Ishikawa (cell line): Measurements from ENCODE around the gene APOD.

ENCODE experiments used
- CEBPB ChIP-seq: IDR thresholded peaks from 2 replicates; pipeline ENCODE4 v1.6.1; 2012
- TCF12 ChIP-seq: IDR thresholded peaks from 2 replicates; pipeline ENCODE4 v1.6.1; 2012; ENCODE audit warnings: low read depth

DNA sequence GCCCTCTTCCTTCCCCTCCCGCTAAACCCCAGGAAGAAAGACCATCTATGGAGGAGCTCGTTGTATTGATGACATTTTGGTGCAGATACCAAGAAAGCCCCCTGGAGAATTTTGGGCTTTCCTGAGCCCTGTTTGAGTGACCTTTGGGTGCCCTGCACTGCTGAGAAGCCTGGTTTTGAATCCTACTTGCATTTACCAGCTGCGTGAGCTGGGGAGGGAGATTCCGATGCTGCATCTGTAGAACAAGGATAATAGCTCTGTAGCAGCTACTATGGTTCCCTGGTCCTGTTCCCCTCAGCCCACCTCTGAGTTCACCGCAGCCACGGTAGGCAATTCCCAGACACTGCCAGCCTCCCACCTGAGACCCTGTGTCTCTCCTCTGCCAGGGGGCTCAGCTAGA, 5.2 kb downstream of the APOD start:
- TF ChIP-seq CEBPB = no peak
- no peak for TF ChIP-seq TCF12
